Spinal cord (tissue), 4 donors: ENCODE measurements around the gene DMAP1. TPM values are rescaled to one million over a fixed set of nuclear protein-coding genes. Genes with fewer than 3 reads are reported as not detected.

ENCODE experiments used
- polyA plus RNA-seq, 2 donors: library from polyadenylated mRNA; unstranded; fragments of 120-200 nt; gene quantifications; one replicate each; pipeline ENCODE4 v1.2.1, GENCODE V29; 2013; ENCODE audit not compliant: insufficient read length in 2 of 2
- small RNA-seq: library from RNA; depleted of rRNA; stranded (forward); fragments of <200 nt; gene quantifications from one replicate; pipeline ENCODE3, GENCODE V24; 2014; ENCODE audit warnings: low replicate concordance
- total RNA-seq, 2 donors: library from RNA; depleted of rRNA in 1 of 2; stranded (reverse); fragments of 120-200 nt in 1 of 2; fragments of >200 nt in 1 of 2; gene quantifications; one replicate each; pipeline versions ENCODE4 v1.2.3 to v1.2.4, GENCODE V29; 2013 to 2014

DMAP1 gene
- total and polyA plus RNA-seq, 4 donors: 22.8 to 78.5 (median 45.4) TPM

Small RNA genes lying within 50 kb of the gene (small RNA-seq; reads per million reads assigned to genes)
- not detected for gene AL035417.1

Other genes starting within 250 kb of the DMAP1 start
- gene DPH2, start 243.5 kb upstream of the DMAP1 start, total RNA-seq: 10 to 100 TPM; 14.3 to 15.4 TPM
- gene DPH2, start 243.5 kb upstream of the DMAP1 start, polyA plus RNA-seq: 10 to 100 TPM; 23.0 to 27.4 TPM
- 100 to 1,000 TPM; 170 to 173 TPM for gene ATP6V0B, start 238.5 kb upstream of the DMAP1 start, total RNA-seq
- 100 to 1,000 TPM; 223 to 264 TPM for gene ATP6V0B, start 238.5 kb upstream of the DMAP1 start, polyA plus RNA-seq
- gene B4GALT2, start 234.3 kb upstream of the DMAP1 start, total RNA-seq: 10 to 100 TPM; 34.8 to 85.7 TPM
- gene B4GALT2, start 234.3 kb upstream of the DMAP1 start, polyA plus RNA-seq: 100 to 1,000 TPM; 134 to 139 TPM
- gene CCDC24, start 221.9 kb upstream of the DMAP1 start, total RNA-seq: 10 to 100 TPM in 1 of 2 donors, 1 to 10 TPM in 1; 5.4 to 12.4 TPM
- 10 to 100 TPM; 18.2 to 25.6 TPM for gene CCDC24, start 221.9 kb upstream of the DMAP1 start, polyA plus RNA-seq
- 10 to 100 TPM; 21.9 to 22.3 TPM for gene SLC6A9, start 182.0 kb upstream of the DMAP1 start, total RNA-seq
- gene SLC6A9, start 182.0 kb upstream of the DMAP1 start, polyA plus RNA-seq: 100 to 1,000 TPM; 127 to 143 TPM
- gene KLF17, start 94.7 kb upstream of the DMAP1 start, total RNA-seq: under 1 TPM; 0.17 to 0.69 TPM
- under 1 TPM; 0.22 to 0.36 TPM for gene KLF17, start 94.7 kb upstream of the DMAP1 start, polyA plus RNA-seq
- not detected for gene KLF18, start 71.8 kb upstream of the DMAP1 start, total RNA-seq
- not detected for gene KLF18, start 71.8 kb upstream of the DMAP1 start, polyA plus RNA-seq
- gene ERI3, start 141.8 kb downstream of the DMAP1 start, total RNA-seq: 10 to 100 TPM; 68.7 to 88.2 TPM
- 100 to 1,000 TPM; 125 TPM for gene ERI3, start 141.8 kb downstream of the DMAP1 start, polyA plus RNA-seq
- gene RNF220, start 191.8 kb downstream of the DMAP1 start, total RNA-seq: 10 to 100 TPM; 43.0 to 88.1 TPM
- gene RNF220, start 191.8 kb downstream of the DMAP1 start, polyA plus RNA-seq: 100 to 1,000 TPM; 111 to 123 TPM